ENCODE measurements around the gene FRMD4A. TPM values are rescaled to one million over a fixed set of nuclear protein-coding genes. Genes with fewer than 3 reads are reported as not detected.

The FRMD4A gene
- total RNA-seq, 1 experiment from 2014 or later = not detected

DNA sequence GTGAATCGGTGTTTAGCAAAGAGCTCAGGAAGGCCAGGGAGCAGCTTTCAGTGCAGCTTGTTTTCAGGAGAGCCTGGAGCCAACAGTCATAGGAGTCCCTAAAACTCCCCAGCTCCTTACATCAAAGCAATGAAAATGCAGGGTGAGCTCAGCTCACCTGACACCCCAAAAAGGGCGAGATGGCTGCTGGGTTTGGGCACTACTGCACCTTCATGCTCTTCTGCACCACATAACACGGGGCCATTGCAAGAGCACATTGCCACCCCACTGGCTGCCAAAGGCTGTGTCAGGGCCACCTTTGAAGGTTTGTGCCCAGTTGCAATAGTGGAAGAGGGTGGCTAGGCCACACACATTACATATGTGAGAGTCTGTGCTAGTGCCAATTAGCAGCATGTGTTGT lies 25.0 kb upstream of the FRMD4A start:
- Histone ChIP-seq H4K20me1 (ENCODE audit: insufficient read depth, low read depth, low read length) (no peaks in the 10 kb centered on the region), H3K36me3 (ENCODE audit: insufficient read depth, low read length) (no peaks in the 10 kb centered on the region), H3K27ac (ENCODE audit: low read length) (no peak overlapping the region), H3K4me2 (ENCODE audit: low read depth, low read length, poor library complexity, severe bottlenecking) (no peak overlapping the region), H3K9ac (ENCODE audit: low read length) (no peak overlapping the region), H3K79me2 (ENCODE audit: low read length) (no peaks in the 10 kb centered on the region), H3K9me3 (ENCODE audit: low read length) (no peaks in the 10 kb centered on the region), H3K4me3 (ENCODE audit: low read length) (no peak overlapping the region), H3K9me2 (replicated peaks; ENCODE audit: insufficient read depth, low read length) (no peaks in the 10 kb centered on the region), H2AFZ (ENCODE audit: low read length) (no peak overlapping the region), H3K27me3 (ENCODE audit: low read length) (no peaks in the 10 kb centered on the region), H3K4me1 (ENCODE audit: low read length) (no peaks in the 10 kb centered on the region)
- no peak for DNase-seq

DNA sequence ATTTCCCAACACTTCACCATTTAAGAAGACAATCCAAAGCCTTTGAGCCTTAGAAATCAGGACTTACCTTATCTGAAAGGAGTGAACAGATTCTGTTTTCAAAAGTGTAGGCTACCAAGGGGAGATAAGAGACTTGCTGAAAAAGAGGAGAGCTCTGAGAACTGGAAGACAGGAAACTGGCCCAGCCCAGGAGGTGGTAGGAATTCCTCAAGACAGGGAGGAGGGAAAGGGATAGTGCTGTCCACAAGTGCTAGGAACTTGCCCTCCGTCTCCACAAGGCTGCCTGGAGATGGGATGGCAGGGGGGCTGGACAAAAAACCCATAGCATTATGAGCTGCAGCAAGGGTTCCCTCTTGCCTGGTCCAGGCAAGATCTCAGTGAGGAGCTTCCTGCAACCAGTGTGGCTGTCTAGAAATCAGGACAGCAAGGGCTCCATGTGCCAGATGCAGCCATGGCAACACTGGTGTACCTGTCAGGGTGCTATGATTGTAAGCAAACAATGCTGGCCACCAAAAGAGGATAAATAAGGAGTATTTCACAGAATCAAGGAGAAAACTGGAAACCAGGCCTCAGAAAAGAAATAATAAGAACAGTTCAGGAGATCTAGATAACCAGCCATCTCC lies 22.7 kb upstream of the FRMD4A start:
- Histone ChIP-seq H3K4me1 (ENCODE audit: low read length) (no peaks in the 10 kb centered on the region), H3K27ac (ENCODE audit: low read length) (no peak overlapping the region), H3K27me3 (ENCODE audit: low read length) (no peaks in the 10 kb centered on the region), H3K9me3 (ENCODE audit: low read length) (no peaks in the 10 kb centered on the region), H3K9me2 (replicated peaks; ENCODE audit: insufficient read depth, low read length) (no peaks in the 10 kb centered on the region), H3K36me3 (ENCODE audit: insufficient read depth, low read length) (no peaks in the 10 kb centered on the region), H3K4me2 (ENCODE audit: low read depth, low read length, poor library complexity, severe bottlenecking) (no peak overlapping the region), H3K4me3 (ENCODE audit: low read length) (no peak overlapping the region), H3K9ac (ENCODE audit: low read length) (no peak overlapping the region), H4K20me1 (ENCODE audit: insufficient read depth, low read depth, low read length) (no peaks in the 10 kb centered on the region), H2AFZ (ENCODE audit: low read length) (no peak overlapping the region), H3K79me2 (ENCODE audit: low read length) (no peaks in the 10 kb centered on the region)
- DNase-seq = no peak

DNA sequence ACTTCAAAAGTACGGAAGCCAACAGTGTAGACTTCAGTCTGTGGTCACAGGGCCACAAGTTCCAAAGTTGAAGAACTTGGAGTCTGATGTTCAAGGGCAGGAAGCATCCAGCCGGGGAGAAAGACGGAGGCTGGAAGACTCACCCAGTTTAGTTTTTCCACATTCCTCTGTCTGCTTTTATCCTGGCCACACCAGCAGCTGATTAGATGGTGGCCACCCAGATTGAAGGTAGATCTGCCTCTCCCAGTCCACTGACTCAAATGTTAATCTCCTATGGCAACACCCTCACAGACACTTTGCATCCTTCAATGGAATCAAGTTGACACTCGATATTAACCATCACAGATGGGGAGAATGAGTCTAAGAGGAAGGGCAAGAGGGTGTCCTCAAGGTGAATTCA lies 19.3 kb upstream of the FRMD4A start:
- Histone ChIP-seq H3K4me2 (ENCODE audit: low read depth, low read length, poor library complexity, severe bottlenecking) (no peak overlapping the region), H3K36me3 (ENCODE audit: insufficient read depth, low read length) (no peaks in the 10 kb centered on the region), H3K4me3 (ENCODE audit: low read length) (no peak overlapping the region), H2AFZ (ENCODE audit: low read length) (no peak overlapping the region), H3K4me1 (ENCODE audit: low read length) (no peaks in the 10 kb centered on the region), H3K9me3 (ENCODE audit: low read length) (no peaks in the 10 kb centered on the region), H3K27ac (ENCODE audit: low read length) (no peak overlapping the region), H3K9me2 (replicated peaks; ENCODE audit: insufficient read depth, low read length) (no peaks in the 10 kb centered on the region), H3K9ac (ENCODE audit: low read length) (no peak overlapping the region), H4K20me1 (ENCODE audit: insufficient read depth, low read depth, low read length) (no peaks in the 10 kb centered on the region), H3K79me2 (ENCODE audit: low read length) (no peaks in the 10 kb centered on the region), H3K27me3 (ENCODE audit: low read length) (no peaks in the 10 kb centered on the region)
- DNase-seq = no peak

DNA sequence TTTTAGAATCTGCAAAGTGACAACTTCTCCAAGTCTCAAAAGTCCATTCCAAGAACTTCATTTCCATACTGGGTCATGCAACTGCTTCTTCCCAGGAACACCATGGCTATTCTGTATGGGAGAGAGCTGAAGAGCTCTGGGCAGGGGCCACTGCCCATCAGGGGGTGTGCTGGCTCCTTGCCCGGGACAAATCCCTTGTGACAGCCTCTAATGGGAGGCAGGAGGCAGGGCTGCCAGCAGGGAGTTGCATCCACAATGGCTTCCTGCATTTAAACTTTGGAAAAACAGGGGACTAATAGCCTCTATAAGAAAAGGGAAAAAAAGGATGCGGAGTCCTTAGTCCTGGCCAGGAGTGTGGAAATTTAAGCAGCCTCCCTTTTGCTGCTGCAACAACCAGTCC lies 18.4 kb upstream of the FRMD4A start:
- H4K20me1 ChIP-seq (ENCODE audit: insufficient read depth, low read depth, low read length) = no peaks in the 10 kb centered on the region
- H3K36me3 ChIP-seq (ENCODE audit: insufficient read depth, low read length) = no peaks in the 10 kb centered on the region
- no peaks in the 10 kb centered on the region for H3K79me2 ChIP-seq (ENCODE audit: low read length)
- no peak overlapping the region for H2AFZ ChIP-seq (ENCODE audit: low read length)
- H3K4me1 ChIP-seq (ENCODE audit: low read length) = no peaks in the 10 kb centered on the region
- no peaks in the 10 kb centered on the region for H3K27me3 ChIP-seq (ENCODE audit: low read length)
- no peaks in the 10 kb centered on the region for H3K9me2 ChIP-seq (replicated peaks; ENCODE audit: insufficient read depth, low read length)
- no peak overlapping the region for H3K27ac ChIP-seq (ENCODE audit: low read length)
- H3K9ac ChIP-seq (ENCODE audit: low read length) = no peak overlapping the region
- no peak for DNase-seq
- no peak overlapping the region for H3K4me3 ChIP-seq (ENCODE audit: low read length)
- H3K9me3 ChIP-seq (ENCODE audit: low read length) = no peaks in the 10 kb centered on the region
- no peak overlapping the region for H3K4me2 ChIP-seq (ENCODE audit: low read depth, low read length, poor library complexity, severe bottlenecking)

DNA sequence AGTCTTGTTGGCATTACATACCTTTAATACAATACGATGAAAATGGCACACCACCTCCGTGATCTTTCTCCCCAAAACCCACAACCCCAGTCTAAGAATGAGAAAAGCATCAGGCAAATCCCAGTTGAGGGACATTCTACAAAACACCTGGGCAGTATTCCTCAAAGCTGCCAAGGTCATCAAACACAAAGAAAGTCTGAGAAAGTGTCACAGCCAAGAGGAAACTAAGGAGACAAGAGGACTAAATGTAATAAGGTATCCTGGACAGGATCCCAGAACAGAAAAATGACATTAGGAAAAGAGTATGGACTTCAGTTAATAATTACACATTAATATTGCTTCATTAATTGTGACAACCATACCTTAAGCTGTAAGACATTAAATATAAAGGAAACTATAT lies 14.5 kb upstream of the FRMD4A start:
- Histone ChIP-seq H3K36me3 (ENCODE audit: insufficient read depth, low read length) (no peaks in the 10 kb centered on the region), H3K9me3 (ENCODE audit: low read length) (no peaks in the 10 kb centered on the region)

DNA sequence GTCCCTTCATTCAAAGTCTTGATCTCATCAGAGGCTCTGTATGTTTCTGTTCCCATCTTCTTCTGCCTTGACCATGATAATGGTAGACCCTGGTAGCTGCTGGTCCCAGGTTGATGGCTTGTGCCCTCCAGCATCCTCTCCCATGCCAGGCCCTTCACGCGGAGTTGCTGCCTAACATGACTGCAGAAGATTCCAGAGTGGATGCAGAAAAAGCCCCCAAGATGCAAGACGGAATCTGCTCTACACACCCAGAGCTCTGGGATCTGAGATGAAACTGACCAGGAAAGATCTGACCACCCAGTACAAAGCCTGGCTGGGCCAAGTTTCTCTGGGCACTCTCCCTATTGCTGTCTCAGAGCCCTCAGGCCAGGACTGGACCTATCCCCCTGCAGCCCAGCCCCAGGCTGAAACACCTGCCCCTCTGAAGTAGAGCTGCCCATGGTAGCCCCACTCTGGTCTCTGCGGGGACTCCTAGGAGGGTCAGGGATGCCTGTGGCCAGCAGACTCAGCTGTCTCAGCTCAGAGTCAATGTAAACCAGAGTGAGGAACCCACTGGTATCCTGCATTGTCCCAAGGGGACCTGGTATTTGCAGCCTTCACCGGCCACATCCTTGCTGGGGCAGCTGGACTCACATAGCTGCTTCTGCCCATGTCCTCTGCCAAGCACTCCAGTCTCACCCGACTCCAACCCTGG lies 9.5 kb upstream of the FRMD4A start:
- DNase-seq = no peak
- no peaks in the 10 kb centered on the region for H3K79me2 ChIP-seq (ENCODE audit: low read length)
- no peak overlapping the region for H3K4me3 ChIP-seq (ENCODE audit: low read length)
- H3K27ac ChIP-seq (ENCODE audit: low read length) = no peak overlapping the region
- H4K20me1 ChIP-seq (ENCODE audit: insufficient read depth, low read depth, low read length) = no peaks in the 10 kb centered on the region
- H3K36me3 ChIP-seq (ENCODE audit: insufficient read depth, low read length) = no peaks in the 10 kb centered on the region
- no peaks in the 10 kb centered on the region for H3K9me3 ChIP-seq (ENCODE audit: low read length)
- no peaks in the 10 kb centered on the region for H3K27me3 ChIP-seq (ENCODE audit: low read length)
- H3K4me1 ChIP-seq (ENCODE audit: low read length) = no peaks in the 10 kb centered on the region
- no peaks in the 10 kb centered on the region for H3K9me2 ChIP-seq (replicated peaks; ENCODE audit: insufficient read depth, low read length)
- H3K9ac ChIP-seq (ENCODE audit: low read length) = no peak overlapping the region
- no peak overlapping the region for H2AFZ ChIP-seq (ENCODE audit: low read length)
- H3K4me2 ChIP-seq (ENCODE audit: low read depth, low read length, poor library complexity, severe bottlenecking) = no peak overlapping the region

More for the DNA sequence above, 14.5 kb upstream of the FRMD4A start:
- Histone ChIP-seq H3K4me3 (ENCODE audit: low read length) (no peak overlapping the region), H3K27ac (ENCODE audit: low read length) (no peak overlapping the region), H3K9me2 (replicated peaks; ENCODE audit: insufficient read depth, low read length) (no peaks in the 10 kb centered on the region), H3K27me3 (ENCODE audit: low read length) (no peaks in the 10 kb centered on the region), H4K20me1 (ENCODE audit: insufficient read depth, low read depth, low read length) (no peaks in the 10 kb centered on the region), H3K4me2 (ENCODE audit: low read depth, low read length, poor library complexity, severe bottlenecking) (no peak overlapping the region), H2AFZ (ENCODE audit: low read length) (no peak overlapping the region), H3K79me2 (ENCODE audit: low read length) (no peaks in the 10 kb centered on the region), H3K4me1 (ENCODE audit: low read length) (no peaks in the 10 kb centered on the region), H3K9ac (ENCODE audit: low read length) (no peak overlapping the region)
- DNase-seq = no peak

DNA sequence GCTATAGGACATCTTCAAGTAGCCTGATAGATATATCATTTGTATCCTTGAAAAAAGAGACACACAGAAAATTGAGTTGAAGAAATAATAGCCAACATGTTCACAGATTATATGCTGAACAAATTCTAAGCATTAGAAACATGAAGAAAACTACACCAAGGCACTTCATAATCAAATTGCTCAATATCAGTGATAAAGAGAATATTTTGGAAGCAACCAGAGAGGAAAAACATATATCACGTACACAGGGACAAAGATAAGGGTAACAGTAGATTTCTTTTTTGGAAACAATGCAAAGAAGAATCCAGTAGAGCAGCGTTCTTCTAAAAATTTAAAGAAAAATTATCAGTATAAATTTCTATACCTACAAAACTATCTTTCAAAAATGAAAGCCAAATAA lies 6.0 kb upstream of the FRMD4A start:
- no peak overlapping the region for H3K9ac ChIP-seq (ENCODE audit: low read length)
- no peak for DNase-seq
- H3K79me2 ChIP-seq (ENCODE audit: low read length) = no peaks in the 10 kb centered on the region

DNA sequence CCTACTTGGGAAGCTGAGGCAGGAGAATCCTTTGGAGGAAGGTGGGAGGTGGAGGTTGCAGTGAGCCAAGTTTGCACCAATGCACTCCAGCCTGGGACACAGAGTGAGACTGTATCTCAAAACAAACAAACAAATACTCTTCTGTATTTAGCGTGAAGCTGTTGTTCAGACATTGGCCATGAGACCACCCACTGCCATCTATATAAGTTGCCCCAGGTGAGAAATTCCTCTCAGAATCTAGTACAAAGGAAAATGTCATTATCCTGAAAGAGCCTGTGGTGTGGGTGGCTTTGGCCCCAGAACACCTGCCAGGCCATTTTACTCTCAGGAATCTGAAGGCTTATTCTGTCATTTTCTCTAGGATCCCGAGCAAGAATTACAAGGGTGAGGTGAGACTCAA lies 4.0 kb upstream of the FRMD4A start:
- H3K79me2 ChIP-seq (ENCODE audit: low read length) = no peaks in the 10 kb centered on the region
- H2AFZ ChIP-seq (ENCODE audit: low read length) = no peak overlapping the region
- no peaks in the 10 kb centered on the region for H4K20me1 ChIP-seq (ENCODE audit: insufficient read depth, low read depth, low read length)
- no peak overlapping the region for H3K4me2 ChIP-seq (ENCODE audit: low read depth, low read length, poor library complexity, severe bottlenecking)
- H3K36me3 ChIP-seq (ENCODE audit: insufficient read depth, low read length) = no peaks in the 10 kb centered on the region
- no peak overlapping the region for H3K9ac ChIP-seq (ENCODE audit: low read length)
- H3K9me2 ChIP-seq (replicated peaks; ENCODE audit: insufficient read depth, low read length) = no peaks in the 10 kb centered on the region
- no peak for DNase-seq
- H3K4me1 ChIP-seq (ENCODE audit: low read length) = no peaks in the 10 kb centered on the region
- no peaks in the 10 kb centered on the region for H3K27me3 ChIP-seq (ENCODE audit: low read length)
- H3K27ac ChIP-seq (ENCODE audit: low read length) = no peak overlapping the region
- H3K9me3 ChIP-seq (ENCODE audit: low read length) = no peaks in the 10 kb centered on the region
- no peak overlapping the region for H3K4me3 ChIP-seq (ENCODE audit: low read length)

More for the DNA sequence above, 6.0 kb upstream of the FRMD4A start:
- Histone ChIP-seq H3K9me3 (ENCODE audit: low read length) (no peaks in the 10 kb centered on the region), H3K4me3 (ENCODE audit: low read length) (no peak overlapping the region), H3K36me3 (ENCODE audit: insufficient read depth, low read length) (no peaks in the 10 kb centered on the region), H3K27me3 (ENCODE audit: low read length) (no peaks in the 10 kb centered on the region), H3K27ac (ENCODE audit: low read length) (no peak overlapping the region), H3K9me2 (replicated peaks; ENCODE audit: insufficient read depth, low read length) (no peaks in the 10 kb centered on the region), H3K4me1 (ENCODE audit: low read length) (no peaks in the 10 kb centered on the region), H4K20me1 (ENCODE audit: insufficient read depth, low read depth, low read length) (no peaks in the 10 kb centered on the region), H2AFZ (ENCODE audit: low read length) (no peak overlapping the region), H3K4me2 (ENCODE audit: low read depth, low read length, poor library complexity, severe bottlenecking) (no peak overlapping the region)

All from Karpas-422 (cell line).